Gastrocnemius medialis (tissue), 4 donors: ENCODE results near the gene GDF9. TPM values are rescaled to one million over a fixed set of nuclear protein-coding genes. Genes with fewer than 3 reads are reported as not detected.
A peak's percentile ranks its signal among the peaks of the same experiment; 100 is the strongest.

Source experiments
- ATAC-seq, 2 donors: fragments of 150-250 bp; one replicate each; pipeline ENCODE4 v1.9.1; 2016
- DNase-seq, 2 donors: peaks; one replicate each; pipeline ENCODE4 v3.0.0-alpha.2; 2019
- H3K27ac ChIP-seq, 4 donors: fragments of 200-600 bp; sonication (generic); 1 replicate in 1 of 4; 2 replicates in 3 of 4; pipeline ENCODE4 v1.5.1; 2016 to 2018; ENCODE audit warnings: mild to moderate bottlenecking in 2 of 4, moderate library complexity in 1 of 4
- H3K27me3 ChIP-seq, 3 donors: fragments of 200-600 bp; sonication (generic) in 2 of 3; 1 replicate in 1 of 3; 2 replicates in 2 of 3; pipeline versions ENCODE4 v1.5.1 to v1.6.0; 2016 to 2019; ENCODE audit warnings: mild to moderate bottlenecking in 1 of 3, moderate library complexity in 1 of 3
- H3K36me3 ChIP-seq, 2 donors: fragments of 200-600 bp; sonication (generic) in 1 of 2; one replicate each; pipeline ENCODE4 v1.5.1; 2017 to 2018
- H3K4me1 ChIP-seq, 2 donors: fragments of 200-600 bp; sonication (generic) in 1 of 2; one replicate each; pipeline ENCODE4 v1.5.1; 2016 to 2017; ENCODE audit warnings: mild to moderate bottlenecking in 2 of 2
- H3K4me3 ChIP-seq, 4 donors: fragments of 200-600 bp; sonication (generic) in 3 of 4; 1 replicate in 1 of 4; 2 replicates in 3 of 4; pipeline ENCODE4 v1.5.1; 2016 to 2019; ENCODE audit warnings: mild to moderate bottlenecking in 2 of 4
- H3K9me3 ChIP-seq, 3 donors: fragments of 200-600 bp; sonication (generic) in 2 of 3; 1 replicate in 1 of 3; 2 replicates in 2 of 3; pipeline ENCODE4 v1.5.1; 2016 to 2019
- POLR2A ChIP-seq, 2 donors: fragments of 450-650 bp; IDR thresholded peaks; one replicate each; pipeline ENCODE4 v1.6.1; 2017; ENCODE audit warnings: antibody characterized with exemption in 2 of 2, mild to moderate bottlenecking in 2 of 2, moderate library complexity in 2 of 2
- in situ Hi-C, 4 donors: fragments of 200-750 bp; cut with MboI; loops; one replicate each; pipeline versions ENCODE4 v1.15.0 to v1.8.0; 2017; ENCODE audit warnings: low sequenced_read_pairs in 4 of 4
- intact Hi-C: fragments of 100-400 bp; cut with DNase I; formaldehyde crosslinking; loops from one replicate; pipeline ENCODE4 v1.15.1; 2023; ENCODE audit warnings: low total_unique reads
- total RNA-seq, 4 donors: library from RNA; depleted of rRNA; stranded (reverse); fragments of >200 nt; gene quantifications; one replicate each; pipeline versions ENCODE4 v1.1.0 to v1.2.3, GENCODE V29; 2016
- TF ChIP-seq, protein P1 (sequence below), 5 experiments: fragments of 450-650 bp in 3 of 5; fragments of 200-600 bp in 2 of 5; sonication (generic) in 2 of 5; IDR thresholded peaks in 4 of 5; conservative IDR thresholded peaks in 1 of 5; 1 replicate in 4 of 5; 2 replicates in 1 of 5; pipeline ENCODE4 v1.5.1; 2016 to 2019; ENCODE audit warnings: antibody characterized with exemption in 5 of 5, mild to moderate bottlenecking in 3 of 5, moderate library complexity in 3 of 5

GDF9 gene
- total RNA-seq, 4 donors from 2014 or later: 0.13 to 2.5 (median 0.46) TPM; not detected in 1

DNA sequence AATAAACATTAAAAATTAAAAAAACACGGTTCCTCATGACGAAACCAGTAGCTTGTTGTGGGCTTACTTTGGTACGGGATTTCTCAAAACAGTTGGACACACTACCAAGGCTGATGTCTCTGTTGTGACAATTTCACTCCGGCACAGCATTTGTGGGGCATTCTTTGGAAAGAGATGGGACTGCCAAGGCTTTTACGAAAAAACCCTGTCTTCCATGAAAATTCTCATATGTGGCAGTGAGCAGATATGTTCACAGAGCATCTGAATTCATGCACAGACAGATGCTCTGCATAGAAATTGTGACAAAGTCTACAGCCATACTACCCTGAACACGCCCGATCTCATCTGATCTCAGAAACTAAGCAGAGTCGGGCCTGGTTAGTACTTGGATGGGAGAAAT, 18.0 kb downstream of the GDF9 start:
- H3K27me3 ChIP-seq: no peaks in the 10 kb centered on the region
- intact Hi-C loops (no loop called here), in situ Hi-C loops (no loop called here)
- H3K36me3 ChIP-seq: no peaks in the 10 kb centered on the region
- H3K4me3 ChIP-seq: no peak overlapping the region
- no peak for ATAC-seq
- no peaks in the 10 kb centered on the region for H3K4me1 ChIP-seq
- DNase-seq: no peak
- H3K27ac ChIP-seq: no peak overlapping the region
- H3K9me3 ChIP-seq: no peaks in the 10 kb centered on the region
- no peak for TF ChIP-seq POLR2A (IDR thresholded peaks at IDR 0.05)
- TF ChIP-seq, protein P1, sequence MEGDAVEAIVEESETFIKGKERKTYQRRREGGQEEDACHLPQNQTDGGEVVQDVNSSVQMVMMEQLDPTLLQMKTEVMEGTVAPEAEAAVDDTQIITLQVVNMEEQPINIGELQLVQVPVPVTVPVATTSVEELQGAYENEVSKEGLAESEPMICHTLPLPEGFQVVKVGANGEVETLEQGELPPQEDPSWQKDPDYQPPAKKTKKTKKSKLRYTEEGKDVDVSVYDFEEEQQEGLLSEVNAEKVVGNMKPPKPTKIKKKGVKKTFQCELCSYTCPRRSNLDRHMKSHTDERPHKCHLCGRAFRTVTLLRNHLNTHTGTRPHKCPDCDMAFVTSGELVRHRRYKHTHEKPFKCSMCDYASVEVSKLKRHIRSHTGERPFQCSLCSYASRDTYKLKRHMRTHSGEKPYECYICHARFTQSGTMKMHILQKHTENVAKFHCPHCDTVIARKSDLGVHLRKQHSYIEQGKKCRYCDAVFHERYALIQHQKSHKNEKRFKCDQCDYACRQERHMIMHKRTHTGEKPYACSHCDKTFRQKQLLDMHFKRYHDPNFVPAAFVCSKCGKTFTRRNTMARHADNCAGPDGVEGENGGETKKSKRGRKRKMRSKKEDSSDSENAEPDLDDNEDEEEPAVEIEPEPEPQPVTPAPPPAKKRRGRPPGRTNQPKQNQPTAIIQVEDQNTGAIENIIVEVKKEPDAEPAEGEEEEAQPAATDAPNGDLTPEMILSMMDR (IDR thresholded peaks at IDR 0.05 in 4 of 5, conservative IDR thresholded peaks at IDR 0.05 in 1 of 5): no peak

DNA sequence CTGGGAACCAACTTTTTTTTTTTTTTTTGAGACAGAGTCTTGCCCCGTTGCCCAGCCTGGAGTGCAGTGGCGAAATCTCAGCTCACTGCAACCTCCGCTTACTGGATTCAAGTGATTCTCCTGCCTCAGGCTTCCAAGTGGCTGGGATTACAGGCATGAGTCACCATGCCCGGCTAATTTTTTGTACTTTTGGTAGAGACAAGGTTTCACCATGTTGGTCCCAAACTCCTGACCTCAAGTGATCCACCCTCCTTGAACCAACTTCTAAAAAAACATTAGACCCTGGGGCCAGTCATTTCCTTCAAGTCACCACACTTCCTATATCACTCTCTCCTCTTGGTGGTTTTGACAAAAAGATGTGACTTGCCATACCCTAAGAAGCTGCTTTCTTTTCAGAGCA, 25.0 kb downstream of the GDF9 start:
- in situ Hi-C loops (no loop called here), intact Hi-C loops (no loop called here)
- H3K27me3 ChIP-seq: no peaks in the 10 kb centered on the region
- H3K4me3 ChIP-seq: no peak overlapping the region
- no peak for DNase-seq
- H3K27ac ChIP-seq: no peak overlapping the region
- no peak for TF ChIP-seq POLR2A (IDR thresholded peaks at IDR 0.05)
- TF ChIP-seq, protein P1 (IDR thresholded peaks at IDR 0.05 in 4 of 5, conservative IDR thresholded peaks at IDR 0.05 in 1 of 5): no peak
- ATAC-seq: no peak
- no peaks in the 10 kb centered on the region for H3K9me3 ChIP-seq
- H3K4me1 ChIP-seq: no peaks in the 10 kb centered on the region
- H3K36me3 ChIP-seq: no peaks in the 10 kb centered on the region

DNA sequence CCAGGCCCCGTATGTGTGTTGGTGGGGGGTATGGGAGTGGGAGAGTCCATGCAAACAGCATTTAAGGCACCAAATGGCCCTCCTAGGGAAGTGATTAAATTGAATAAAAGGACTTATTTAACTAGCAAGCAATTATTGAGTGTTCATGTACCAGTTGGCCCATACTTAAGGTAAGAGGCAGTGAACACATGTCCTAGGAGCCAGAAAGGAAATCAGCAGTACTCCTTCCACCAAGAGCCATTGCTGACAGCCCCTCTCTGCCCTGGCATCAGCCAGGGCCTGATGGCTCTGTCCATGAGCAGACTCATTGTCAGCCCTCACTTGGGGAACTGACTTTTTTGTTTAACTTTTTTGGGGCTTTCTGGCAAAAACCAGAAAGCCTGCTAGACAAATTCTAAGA, 25.4 kb downstream of the GDF9 start:
- Histone ChIP-seq H3K27me3 (no peaks in the 10 kb centered on the region), H3K4me1 (no peaks in the 10 kb centered on the region), H3K9me3 (no peaks in the 10 kb centered on the region), H3K27ac (no peak overlapping the region), H3K36me3 (no peaks in the 10 kb centered on the region), H3K4me3 (no peak overlapping the region)
- intact Hi-C loops: no loop called here
- no peak for TF ChIP-seq POLR2A (IDR thresholded peaks at IDR 0.05)
- TF ChIP-seq, protein P1 (IDR thresholded peaks at IDR 0.05 in 4 of 5, conservative IDR thresholded peaks at IDR 0.05 in 1 of 5): no peak
- in situ Hi-C loops: no loop called here
- ATAC-seq (no peak), DNase-seq (no peak)

DNA sequence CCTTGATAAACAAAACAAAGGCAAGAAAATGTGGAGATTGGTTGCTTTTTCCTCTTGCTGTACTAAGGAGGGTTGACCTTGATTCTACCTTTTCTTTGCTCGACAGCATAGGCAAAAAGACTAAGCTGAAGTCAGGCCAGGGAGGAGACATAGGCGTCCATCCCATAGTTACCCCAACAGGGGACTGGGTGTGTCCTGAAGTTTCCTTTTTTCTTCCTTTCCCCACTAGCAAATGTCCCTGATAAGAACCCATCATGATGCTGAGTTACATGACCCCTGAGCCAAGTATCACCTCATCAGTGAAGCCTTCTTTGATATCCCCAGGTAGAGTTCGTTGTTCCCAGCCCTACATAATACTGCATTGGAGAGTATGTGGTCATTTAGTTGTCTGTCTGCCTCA, 26.0 kb downstream of the GDF9 start:
- intact Hi-C loops (no loop called here), in situ Hi-C loops (no loop called here)
- TF ChIP-seq POLR2A (IDR thresholded peaks at IDR 0.05): no peak
- TF ChIP-seq, protein P1 (IDR thresholded peaks at IDR 0.05 in 4 of 5, conservative IDR thresholded peaks at IDR 0.05 in 1 of 5): no peak
- Histone ChIP-seq H3K9me3 (no peaks in the 10 kb centered on the region), H3K4me3 (no peak overlapping the region), H3K27ac (peak overlapping the region in 1 of 4 donors; percentile 18), H3K36me3 (no peaks in the 10 kb centered on the region), H3K27me3 (no peaks in the 10 kb centered on the region), H3K4me1 (no peaks in the 10 kb centered on the region)
- DNase-seq (no peak), ATAC-seq (no peak)
